ENCODE measurements around the gene PCYOX1L.

PCYOX1L gene

GRCh38 chr5:149357370-149358293 lies at the start of gene PCYOX1L:
TSS of gene PCYOX1L (plus strand) at chr5:149358046. CDS start at chr5:149358069, 23 bp downstream.
- peak; percentile 88 to 92 for DNase-seq

GRCh38 chr5:149309354-149309753 lies 48.5 kb upstream of the PCYOX1L start:
- DNase-seq: no peak

GRCh38 chr5:149310488-149310887 lies 47.4 kb upstream of the PCYOX1L start:
- no peak for DNase-seq

- peak in 1 of 2 experiments; percentile 24 for DNase-seq
Measured at GRCh38 chr5:149310947-149311658, 46.7 kb upstream of the PCYOX1L start.

- no peak for DNase-seq
Measured at GRCh38 chr5:149313151-149313841, 44.5 kb upstream of the PCYOX1L start.

GRCh38 chr5:149314571-149315111 lies 43.2 kb upstream of the PCYOX1L start:
- DNase-seq: no peak

- DNase-seq: no peak
Measured at GRCh38 chr5:149315753-149316152, 42.1 kb upstream of the PCYOX1L start.

GRCh38 chr5:149317281-149318048 lies 40.4 kb upstream of the PCYOX1L start:
- peak in 1 of 2 experiments; percentile 10 for DNase-seq

GRCh38 chr5:149319174-149319573 lies 38.7 kb upstream of the PCYOX1L start:
- no peak for DNase-seq

GRCh38 chr5:149320791-149321330 lies 37.0 kb upstream of the PCYOX1L start:
- DNase-seq: peak; percentile 47 to 69

- no peak for DNase-seq
Measured at GRCh38 chr5:149322518-149322917, 35.3 kb upstream of the PCYOX1L start.

GRCh38 chr5:149323210-149323609 lies 34.6 kb upstream of the PCYOX1L start:
- no peak for DNase-seq

GRCh38 chr5:149323621-149324205 lies 34.1 kb upstream of the PCYOX1L start:
- no peak for DNase-seq

- no peak for DNase-seq
Measured at GRCh38 chr5:149324641-149325040, 33.2 kb upstream of the PCYOX1L start.

GRCh38 chr5:149325166-149325735 lies 32.6 kb upstream of the PCYOX1L start:
- no peak for DNase-seq

GRCh38 chr5:149325894-149326293 lies 32.0 kb upstream of the PCYOX1L start:
- DNase-seq: no peak

- no peak for DNase-seq
Measured at GRCh38 chr5:149326611-149327010, 31.2 kb upstream of the PCYOX1L start.

GRCh38 chr5:149328177-149328576 lies 29.7 kb upstream of the PCYOX1L start:
- DNase-seq: no peak

GRCh38 chr5:149333711-149334443 lies 24.0 kb upstream of the PCYOX1L start:
- no peak for DNase-seq

GRCh38 chr5:149337736-149338135 lies 20.1 kb upstream of the PCYOX1L start:
- DNase-seq: peak; percentile 42 to 45

Measured in NCI-H187 (cell line).